Panc1 (cell line): ENCODE results near the gene SPINK6. TPM values are rescaled to one million over a fixed set of nuclear protein-coding genes. Genes with fewer than 3 reads are reported as not detected.

ENCODE experiments used
- ATAC-seq: fragments of 200-7000 bp; cut with Tn5 transposase; 2 replicates; pipeline ENCODE4 v1.9.1; 2020; ENCODE audit warnings: mild to moderate bottlenecking, moderate library complexity
- BruUV-seq: library from RNA; stranded (reverse); fragments of 400-500 nt; replicated peaks from 2 replicates; lab custom pipeline; 2021; lab: Mats Ljungman, UMichigan
- CTCF ChIA-PET: fragments of 300-600 bp; sonication (Branson Sonifier 250); formaldehyde crosslinking; loops from one replicate; lab custom pipeline; 2022; ENCODE audit warnings: antibody characterized with exemption; lab: Charles Lee
- POLR2A ChIA-PET: fragments of 300-600 bp; sonication (Branson Sonifier 250); formaldehyde crosslinking; loops from one replicate; lab custom pipeline; 2022; ENCODE audit warnings: antibody characterized with exemption; lab: Charles Lee
- DNase-seq: peaks from one replicate; pipeline ENCODE4 v3.0.0-alpha.2; 2010; ENCODE audit warnings: low read depth, low spot score
- H3K27ac ChIP-seq: 2 replicates; pipeline ENCODE4 v1.5.1; 2011; ENCODE audit warnings: mild to moderate bottlenecking, low read length, inconsistent platforms
- H3K27me3 ChIP-seq: fragments of 200-500 bp; sonication (Bioruptor generic); 2 replicates; pipeline ENCODE4 v1.6.0; 2014; ENCODE audit warnings: low read length, inconsistent platforms; ENCODE audit not compliant: control insufficient read depth, insufficient read depth
- H3K36me3 ChIP-seq: fragments of 200-500 bp; sonication (Bioruptor generic); 2 replicates; pipeline ENCODE4 v1.5.1; 2014; ENCODE audit warnings: inconsistent platforms, mild to moderate bottlenecking, low read length, moderate library complexity; ENCODE audit not compliant: control insufficient read depth, insufficient read depth
- H3K4me1 ChIP-seq: 2 replicates; pipeline ENCODE4 v1.5.1; 2011; ENCODE audit warnings: inconsistent platforms, mild to moderate bottlenecking, low read length, moderate library complexity; ENCODE audit not compliant: control insufficient read depth, insufficient read depth
- H3K4me3 ChIP-seq, 2 experiments: 2 replicates each; pipeline ENCODE4 v1.5.1; 2011 to 2012; ENCODE audit warnings: low read depth in 2 of 2, low read length in 2 of 2, mild to moderate bottlenecking in 2 of 2, inconsistent platforms in 1 of 2, moderate library complexity in 1 of 2
- H3K9me3 ChIP-seq: fragments of 200-500 bp; sonication (Bioruptor generic); 2 replicates; pipeline ENCODE4 v1.5.1; 2014; ENCODE audit warnings: low read depth, mild to moderate bottlenecking, inconsistent platforms, low read length, moderate library complexity; ENCODE audit not compliant: control insufficient read depth, insufficient read depth
- CTCF ChIP-seq: fragments of 450-650 bp; IDR thresholded peaks from 2 replicates; pipeline ENCODE4 v1.5.1; 2017; ENCODE audit warnings: mild to moderate bottlenecking
- POLR2AphosphoS5 ChIP-seq: IDR thresholded peaks from 2 replicates; pipeline ENCODE4 v1.6.1; 2012; ENCODE audit warnings: mild to moderate bottlenecking, low read depth, low read length, moderate library complexity
- REST ChIP-seq, 2 experiments: IDR thresholded peaks; 2 replicates each; pipeline ENCODE4 v1.6.1; 2011 to 2012; ENCODE audit warnings: low read depth in 2 of 2, control low read depth in 1 of 2, low read length in 1 of 2, mild to moderate bottlenecking in 1 of 2, moderate library complexity in 1 of 2; ENCODE audit not compliant: insufficient read depth in 1 of 2
- SIN3A ChIP-seq: IDR thresholded peaks from 2 replicates; pipeline ENCODE4 v1.6.1; 2012; ENCODE audit warnings: low read depth, mild to moderate bottlenecking, low read length, moderate library complexity, borderline replicate concordance; ENCODE audit not compliant: insufficient read depth
- TCF7L2 ChIP-seq: IDR thresholded peaks from 2 replicates; pipeline ENCODE4 v1.6.1; 2011; ENCODE audit warnings: mild to moderate bottlenecking, low read depth, low read length, inconsistent platforms
- in situ Hi-C: cut with HindIII; loops from 2 replicates; pipeline ENCODE4 v1.10.0; 2016; ENCODE audit warnings: low sequenced_read_pairs, low pct_unique_long_range_greater_than_20kb
- intact Hi-C: fragments of 100-400 bp; cut with micrococcal nuclease; formaldehyde crosslinking; loops from one replicate; pipeline ENCODE4 v1.10.0; 2022; ENCODE audit not compliant: unreplicated experiment
- total RNA-seq: library from RNA; stranded (reverse); gene quantifications from one replicate; pipeline ENCODE4 v1.2.1, GENCODE V29; 2021; ENCODE audit not compliant: unreplicated experiment

SPINK6 gene
- total RNA-seq, 1 experiment from 2014 or later, result not detected

- no peaks in the 10 kb centered on the region for H3K36me3 ChIP-seq
- H3K4me3 ChIP-seq, result no peak overlapping the region
- DNase-seq, result no peak
- no peaks in the 10 kb centered on the region for H3K27me3 ChIP-seq
- ATAC-seq, result no peak
- in situ Hi-C loops (no loop called here), intact Hi-C loops (no loop called here)
- no TSS peak for BruUV-seq
- ChIA-PET POLR2A (no interaction called here), CTCF (no interaction called here)
- H3K4me1 ChIP-seq, result no peaks in the 10 kb centered on the region
- H3K9me3 ChIP-seq, result no peaks in the 10 kb centered on the region
- TF ChIP-seq REST (IDR thresholded peaks at IDR 0.05; ENCODE audit: insufficient read depth in 1 of 2, low read depth in 2 of 2, low read length in 1 of 2), result no peak
- TF ChIP-seq POLR2AphosphoS5, result no peak
- no peak for TF ChIP-seq TCF7L2
- no peak for TF ChIP-seq SIN3A
- no peak for TF ChIP-seq CTCF
- H3K27ac ChIP-seq, result no peak overlapping the region
Observed at GRCh38 chr5:148162038-148162437, 40.8 kb upstream of the SPINK6 start.

- Histone ChIP-seq H3K36me3 (no peaks in the 10 kb centered on the region), H3K4me3 (no peak overlapping the region), H3K27ac (no peak overlapping the region), H3K4me1 (no peaks in the 10 kb centered on the region), H3K9me3 (no peaks in the 10 kb centered on the region), H3K27me3 (no peaks in the 10 kb centered on the region)
- intact Hi-C loops, result no loop called here
- TF ChIP-seq SIN3A (no peak), TCF7L2 (no peak), CTCF (no peak), REST (IDR thresholded peaks at IDR 0.05; ENCODE audit: insufficient read depth in 1 of 2, low read depth in 2 of 2, low read length in 1 of 2) (no peak), POLR2AphosphoS5 (no peak)
- ChIA-PET CTCF (no interaction called here), POLR2A (no interaction called here)
- in situ Hi-C loops, result no loop called here
- no peak for ATAC-seq
- no TSS peak for BruUV-seq
- DNase-seq, result no peak
Observed at GRCh38 chr5:148163345-148163744, 39.5 kb upstream of the SPINK6 start.
